ENCODE measurements around the gene SSBP4.

DNA sequence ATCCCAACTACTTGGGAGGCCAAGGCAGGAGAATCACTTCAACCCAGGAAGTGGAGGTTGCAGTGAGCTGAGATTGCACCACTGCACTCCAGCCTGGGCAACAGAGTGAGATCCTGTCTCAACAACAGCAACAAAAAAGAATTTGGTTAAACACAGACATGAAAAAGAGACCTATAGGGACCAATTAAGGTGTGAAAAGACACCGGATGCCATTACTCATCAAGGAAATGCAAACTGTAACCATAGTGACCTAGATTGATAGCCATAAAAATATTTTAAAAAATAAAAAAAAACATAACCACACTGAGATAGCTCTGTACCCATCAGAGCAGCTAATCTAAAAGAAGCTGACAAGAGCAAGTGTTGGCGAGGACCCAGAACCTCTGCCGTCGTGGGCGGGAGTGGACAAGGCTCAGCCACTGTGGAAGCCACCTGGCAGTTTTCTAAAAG lies 55.8 kb downstream of the SSBP4 start:
- TF ChIP-seq, protein P1, sequence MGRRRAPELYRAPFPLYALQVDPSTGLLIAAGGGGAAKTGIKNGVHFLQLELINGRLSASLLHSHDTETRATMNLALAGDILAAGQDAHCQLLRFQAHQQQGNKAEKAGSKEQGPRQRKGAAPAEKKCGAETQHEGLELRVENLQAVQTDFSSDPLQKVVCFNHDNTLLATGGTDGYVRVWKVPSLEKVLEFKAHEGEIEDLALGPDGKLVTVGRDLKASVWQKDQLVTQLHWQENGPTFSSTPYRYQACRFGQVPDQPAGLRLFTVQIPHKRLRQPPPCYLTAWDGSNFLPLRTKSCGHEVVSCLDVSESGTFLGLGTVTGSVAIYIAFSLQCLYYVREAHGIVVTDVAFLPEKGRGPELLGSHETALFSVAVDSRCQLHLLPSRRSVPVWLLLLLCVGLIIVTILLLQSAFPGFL (CRISPR knock-in tag; IDR thresholded peaks at IDR 0.05; ENCODE audit: borderline replicate concordance): no peak
- TF ChIP-seq CTCF (IDR thresholded peaks at IDR 0.05): no peak
- no peak for TF ChIP-seq KAT7 (CRISPR knock-in tag; IDR thresholded peaks at IDR 0.05; ENCODE audit: borderline replicate concordance)

Measured in WTC11 (cell line).